GM12872 (cell line): ENCODE data around the gene PAM16.

Experiments used
- CTCF ChIP-seq: IDR thresholded peaks from 3 replicates; pipeline ENCODE4 v1.5.1; 2011; ENCODE audit warnings: low read depth, mild to moderate bottlenecking, low read length, moderate library complexity; ENCODE audit not compliant: insufficient read depth

PAM16 gene

GRCh38 chr16:4330277-4330874 is 20.7 kb downstream of the PAM16 start:
- peak; percentile 90 for TF ChIP-seq CTCF

- TF ChIP-seq CTCF, result no peak
These were observed 22.0 kb downstream of the PAM16 start for GRCh38 chr16:4328782-4329775.

GRCh38 chr16:4328046-4328781 is 22.9 kb downstream of the PAM16 start:
- TF ChIP-seq CTCF, result peak; percentile 55

GRCh38 chr16:4327386-4328045 is 23.6 kb downstream of the PAM16 start:
- TF ChIP-seq CTCF, result no peak

GRCh38 chr16:4325253-4325758 is 25.8 kb downstream of the PAM16 start:
- no peak for TF ChIP-seq CTCF

- TF ChIP-seq CTCF, result no peak
These were observed 26.4 kb downstream of the PAM16 start for GRCh38 chr16:4324492-4325252.
